CD14-positive monocyte (primary cell): ENCODE data around the gene SMC3. TPM values are rescaled to one million over a fixed set of nuclear protein-coding genes. Genes with fewer than 3 reads are reported as not detected.
"Not testable (repeated sequence)": the region's sequence is repeated elsewhere in the genome, so short reads cannot be mapped to it uniquely, and the experiment has no call there.

Source experiments
- DNase-seq, 3 donors: peaks; one replicate each; pipeline ENCODE4 v3.0.0-alpha.2; 2011 to 2022
- H2AFZ ChIP-seq: 2 replicates; pipeline ENCODE4 v1.6.0; 2012; ENCODE audit warnings: mild to moderate bottlenecking, low read depth, low read length, inconsistent platforms; ENCODE audit not compliant: insufficient read depth, poor library complexity, severe bottlenecking
- H3K27ac ChIP-seq, 2 donors: 1 replicate in 1 of 2; 2 replicates in 1 of 2; pipeline ENCODE4 v1.5.1; 2012 to 2013; ENCODE audit warnings: low read length in 2 of 2, control low read depth in 1 of 2, inconsistent platforms in 1 of 2, low read depth in 1 of 2, mild to moderate bottlenecking in 1 of 2
- H3K27me3 ChIP-seq, 2 donors: one replicate each; pipeline versions ENCODE4 v1.6.0 to v1.6.1; 2011 to 2013; ENCODE audit warnings: low read length in 2 of 2; ENCODE audit not compliant: control insufficient read depth in 2 of 2, insufficient read depth in 2 of 2
- H3K36me3 ChIP-seq, 2 donors: replicated peaks in 1 of 2; 1 replicate in 1 of 2; 2 replicates in 1 of 2; pipeline versions ENCODE4 v1.5.1 to v1.6.1; 2012 to 2013; ENCODE audit warnings: low read length in 2 of 2, control low read depth in 1 of 2, inconsistent platforms in 1 of 2, mild to moderate bottlenecking in 1 of 2; ENCODE audit not compliant: insufficient read depth in 2 of 2, control insufficient read depth in 1 of 2
- H3K4me1 ChIP-seq, 2 donors: 1 replicate in 1 of 2; 2 replicates in 1 of 2; pipeline versions ENCODE4 v1.5.1 to v1.6.1; 2012 to 2013; ENCODE audit warnings: low read length in 2 of 2, control low read depth in 1 of 2, inconsistent platforms in 1 of 2, mild to moderate bottlenecking in 1 of 2, moderate library complexity in 1 of 2; ENCODE audit not compliant: insufficient read depth in 2 of 2, control insufficient read depth in 1 of 2
- H3K4me2 ChIP-seq: replicated peaks from 2 replicates; pipeline ENCODE3; 2012; ENCODE audit warnings: low read length, moderate library complexity, mild to moderate bottlenecking; ENCODE audit not compliant: poor library complexity, severe bottlenecking; ENCODE audit errors: extremely low read depth
- H3K4me3 ChIP-seq, 3 experiments: fragments of 200-600 bp in 1 of 3; sonication (generic) in 1 of 3; replicated peaks in 1 of 3; 1 replicate in 2 of 3; 2 replicates in 1 of 3; pipeline ENCODE4 v1.5.1; 2011 to 2013; ENCODE audit warnings: low read length in 3 of 3, mild to moderate bottlenecking in 3 of 3, control low read depth in 2 of 3, low read depth in 2 of 3, inconsistent platforms in 1 of 3, moderate library complexity in 1 of 3
- H3K79me2 ChIP-seq: 2 replicates; pipeline ENCODE4 v1.6.0; 2012; ENCODE audit warnings: mild to moderate bottlenecking, control low read depth, inconsistent platforms, low read length, moderate library complexity; ENCODE audit not compliant: insufficient read depth
- H3K9ac ChIP-seq: 2 replicates; pipeline ENCODE4 v1.6.0; 2017; ENCODE audit warnings: low read length, mild to moderate bottlenecking; ENCODE audit not compliant: insufficient read depth, poor library complexity, severe bottlenecking
- H3K9me3 ChIP-seq, 2 donors: replicated peaks in 1 of 2; 1 replicate in 1 of 2; 2 replicates in 1 of 2; pipeline versions ENCODE4 v1.5.1 to v1.6.1; 2012 to 2013; ENCODE audit warnings: low read length in 2 of 2, control low read depth in 1 of 2; ENCODE audit not compliant: control insufficient read depth in 1 of 2, insufficient read depth in 1 of 2
- H4K20me1 ChIP-seq: 2 replicates; pipeline ENCODE4 v1.6.0; 2012; ENCODE audit warnings: mild to moderate bottlenecking, low read length, control low read depth, moderate library complexity; ENCODE audit not compliant: insufficient read depth
- H3K27ac Mint-ChIP-seq, 7 donors: one replicate each; pipeline ENCODE4 v1.8.0; 2020; ENCODE audit warnings: mild to moderate bottlenecking in 7 of 7, mixed read lengths in 7 of 7, moderate library complexity in 6 of 7, inconsistent platforms in 2 of 7
- H3K27me3 Mint-ChIP-seq, 3 donors: one replicate each; pipeline ENCODE4 v1.8.0; 2021 to 2022; ENCODE audit warnings: low read depth in 3 of 3, mild to moderate bottlenecking in 3 of 3, mixed read lengths in 3 of 3, moderate library complexity in 3 of 3, inconsistent platforms in 1 of 3
- H3K36me3 Mint-ChIP-seq, 2 donors: one replicate each; pipeline ENCODE4 v1.8.0; 2020; ENCODE audit warnings: mixed read lengths in 2 of 2, inconsistent platforms in 1 of 2, mild to moderate bottlenecking in 1 of 2
- H3K4me1 Mint-ChIP-seq: one replicate; pipeline ENCODE4 v1.8.0; 2020; ENCODE audit warnings: mild to moderate bottlenecking, mixed read lengths
- H3K4me3 Mint-ChIP-seq, 2 donors: one replicate each; pipeline ENCODE4 v1.8.0; 2020; ENCODE audit warnings: mild to moderate bottlenecking in 2 of 2, mixed read lengths in 2 of 2, moderate library complexity in 1 of 2
- H3K9me3 Mint-ChIP-seq, 7 donors: one replicate each; pipeline ENCODE4 v1.8.0; 2020 to 2022; ENCODE audit warnings: mixed read lengths in 7 of 7, mild to moderate bottlenecking in 6 of 7, moderate library complexity in 6 of 7, inconsistent platforms in 2 of 7
- WGBS: methylation state at CpG from one replicate; pipeline ENCODE4 v1.1.5; 2013; ENCODE audit warnings: missing lambda C conversion rate; ENCODE audit not compliant: insufficient coverage; 5-methylcytosine and 5-hydroxymethylcytosine counted together
- intact Hi-C, 2 donors: fragments of 100-400 bp; cut with micrococcal nuclease; formaldehyde crosslinking; loops; one replicate each; pipeline versions ENCODE4 v1.15.0 to v1.15.1; 2023
- polyA plus RNA-seq, 3 donors: library from polyadenylated mRNA; depleted of rRNA in 1 of 3; unstranded in 2 of 3; stranded (reverse) in 1 of 3; fragments of 300-500 nt in 2 of 3; fragments of >200 nt in 1 of 3; fragmentation: Illumina TruSeq in 2 of 3; gene quantifications; 1 replicate in 2 of 3; 2 replicates in 1 of 3; pipeline ENCODE4 v1.2.3, GENCODE V29; 2012 to 2021
- TF ChIP-seq, protein P1 (sequence below): fragments of 200-600 bp; IDR thresholded peaks from one replicate; pipeline ENCODE4 v1.8.0; 2022; ENCODE audit warnings: antibody characterized with exemption, mild to moderate bottlenecking

The SMC3 gene
- polyA plus RNA-seq, 3 donors: 5.0 to 33.9 (median 21.1) TPM

DNA sequence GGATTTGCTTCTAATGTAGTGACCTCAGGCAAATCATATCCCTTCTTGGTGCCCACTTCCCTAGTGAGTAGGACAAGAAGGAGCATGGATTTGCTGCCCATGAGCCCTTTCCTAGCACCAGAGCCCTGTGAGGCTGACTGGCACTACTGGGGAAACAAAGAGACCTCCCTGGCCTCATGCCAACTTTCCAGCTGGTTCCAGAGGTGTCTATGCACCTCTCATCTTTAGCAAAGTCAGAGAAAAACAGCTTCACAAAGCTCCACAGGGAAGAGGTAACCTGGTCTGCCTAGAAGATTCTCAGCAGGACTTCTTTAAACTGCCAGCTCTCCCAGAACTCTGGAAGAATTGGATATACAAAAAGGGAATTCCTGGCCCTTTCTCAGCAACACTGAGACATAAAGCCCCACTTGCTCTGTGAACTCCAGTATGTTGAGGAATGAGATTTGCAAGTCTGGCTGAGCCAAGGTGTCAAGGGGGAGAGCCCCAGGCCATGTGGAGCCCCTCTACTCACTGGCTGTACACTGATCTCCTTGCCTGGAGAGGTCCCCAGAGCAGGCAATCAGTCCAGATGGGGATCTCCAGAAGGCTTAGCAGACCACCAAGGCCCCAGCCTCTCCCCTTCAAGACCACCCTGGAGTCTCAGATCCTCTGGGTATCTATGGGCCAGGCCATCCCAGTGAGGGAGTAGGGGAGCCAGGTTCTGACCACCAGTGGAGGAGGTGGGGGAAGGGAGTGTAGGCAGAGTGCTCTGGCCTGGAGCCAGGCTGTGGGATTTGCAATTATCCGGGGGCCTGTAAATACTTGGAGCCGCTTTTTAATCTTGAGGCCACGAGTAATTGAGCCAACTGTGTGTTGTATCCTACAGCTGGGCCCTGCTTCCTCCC lies 52.3 kb downstream of the SMC3 start:
- TF ChIP-seq, protein P1, sequence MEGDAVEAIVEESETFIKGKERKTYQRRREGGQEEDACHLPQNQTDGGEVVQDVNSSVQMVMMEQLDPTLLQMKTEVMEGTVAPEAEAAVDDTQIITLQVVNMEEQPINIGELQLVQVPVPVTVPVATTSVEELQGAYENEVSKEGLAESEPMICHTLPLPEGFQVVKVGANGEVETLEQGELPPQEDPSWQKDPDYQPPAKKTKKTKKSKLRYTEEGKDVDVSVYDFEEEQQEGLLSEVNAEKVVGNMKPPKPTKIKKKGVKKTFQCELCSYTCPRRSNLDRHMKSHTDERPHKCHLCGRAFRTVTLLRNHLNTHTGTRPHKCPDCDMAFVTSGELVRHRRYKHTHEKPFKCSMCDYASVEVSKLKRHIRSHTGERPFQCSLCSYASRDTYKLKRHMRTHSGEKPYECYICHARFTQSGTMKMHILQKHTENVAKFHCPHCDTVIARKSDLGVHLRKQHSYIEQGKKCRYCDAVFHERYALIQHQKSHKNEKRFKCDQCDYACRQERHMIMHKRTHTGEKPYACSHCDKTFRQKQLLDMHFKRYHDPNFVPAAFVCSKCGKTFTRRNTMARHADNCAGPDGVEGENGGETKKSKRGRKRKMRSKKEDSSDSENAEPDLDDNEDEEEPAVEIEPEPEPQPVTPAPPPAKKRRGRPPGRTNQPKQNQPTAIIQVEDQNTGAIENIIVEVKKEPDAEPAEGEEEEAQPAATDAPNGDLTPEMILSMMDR: no peak
- Histone ChIP-seq H4K20me1 (no peaks in the 10 kb centered on the region), H3K4me2 (no peak overlapping the region), H3K4me1 (no peaks in the 10 kb centered on the region), H2AFZ (no peak overlapping the region), H3K36me3 (no peaks in the 10 kb centered on the region), H3K27me3 (no peaks in the 10 kb centered on the region), H3K4me3 (no peak overlapping the region), H3K9ac (no peak overlapping the region), H3K9me3 (no peaks in the 10 kb centered on the region), H3K79me2 (no peaks in the 10 kb centered on the region), H3K27ac (no peak overlapping the region)
- peaks cover 0 to 7% (median 3%) of the 10 kb centered on the region in 7 donors for H3K9me3 Mint-ChIP-seq
- no peak overlapping the region for H3K4me3 Mint-ChIP-seq
- DNase-seq: no peak
- WGBS: 84% methylated on average over 3 of the region's 3 CpGs
- H3K27ac Mint-ChIP-seq: no peak overlapping the region
- H3K4me1 Mint-ChIP-seq: no peaks in the 10 kb centered on the region
- H3K36me3 Mint-ChIP-seq: no peaks in the 10 kb centered on the region
- intact Hi-C loops: loop anchor here (10.0 kb wide), 1 partner anchor 975 kb away; no protein-coding TSS in a partner anchor
- H3K27me3 Mint-ChIP-seq: peaks cover 0 to 2% (median 1%) of the 10 kb centered on the region in 3 donors

DNA sequence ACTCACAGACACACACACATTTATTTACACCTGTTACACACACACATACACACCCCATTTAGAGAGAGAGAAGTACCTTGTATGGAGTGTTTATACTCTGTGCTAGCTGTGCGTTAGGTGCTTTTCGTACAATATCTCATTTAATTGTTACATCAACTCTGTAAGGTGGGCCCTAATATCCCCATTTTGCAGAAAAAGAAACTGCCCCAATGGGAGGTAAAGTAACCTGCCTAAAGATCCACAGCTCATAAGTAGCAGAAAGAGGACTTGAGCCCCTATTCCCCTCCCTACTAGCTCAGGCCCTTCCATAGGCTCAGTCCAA lies 52.9 kb downstream of the SMC3 start:
- Histone ChIP-seq H3K27ac (no peak overlapping the region), H2AFZ (no peak overlapping the region), H3K79me2 (no peaks in the 10 kb centered on the region), H3K27me3 (no peaks in the 10 kb centered on the region), H3K36me3 (no peaks in the 10 kb centered on the region), H4K20me1 (no peaks in the 10 kb centered on the region), H3K4me3 (no peak overlapping the region), H3K9ac (no peak overlapping the region), H3K4me1 (no peaks in the 10 kb centered on the region), H3K9me3 (no peaks in the 10 kb centered on the region), H3K4me2 (no peak overlapping the region)
- Mint-ChIP-seq H3K9me3 (peaks cover 0 to 7% (median 3%) of the 10 kb centered on the region in 7 donors), H3K27me3 (peaks cover 0 to 2% (median 1%) of the 10 kb centered on the region in 3 donors), H3K36me3 (no peaks in the 10 kb centered on the region), H3K4me1 (no peaks in the 10 kb centered on the region), H3K4me3 (no peak overlapping the region), H3K27ac (no peak overlapping the region)
- intact Hi-C loops: no loop called here
- TF ChIP-seq, protein P1: no peak
- WGBS: no CpG with 5 or more reads among the region's 2 CpGs
- no peak for DNase-seq

DNA sequence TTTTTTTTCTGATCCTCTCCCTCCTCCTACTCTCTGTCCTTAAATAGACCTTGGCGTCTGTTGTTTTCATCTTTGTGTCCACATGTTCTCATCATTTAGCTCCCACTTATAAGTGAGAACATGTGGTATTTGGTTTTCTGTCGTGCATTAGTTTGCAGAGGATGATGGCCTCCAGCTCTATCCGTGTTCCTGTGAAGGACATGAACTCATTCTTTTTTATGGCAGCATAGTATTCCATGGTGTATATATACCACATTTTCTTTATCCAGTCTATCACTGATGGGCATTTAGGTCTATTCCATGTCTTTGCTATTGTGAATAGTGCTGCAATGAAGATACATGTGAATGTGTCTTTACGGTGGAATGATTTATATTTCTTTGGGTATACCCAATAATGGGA lies 55.8 kb downstream of the SMC3 start:
- H3K4me1 ChIP-seq, H3K27me3 Mint-ChIP-seq, H3K4me1 Mint-ChIP-seq, H3K4me2 ChIP-seq, H3K9ac ChIP-seq, H2AFZ ChIP-seq, H3K9me3 ChIP-seq, H3K27ac ChIP-seq, H3K4me3 ChIP-seq, H3K36me3 ChIP-seq, H4K20me1 ChIP-seq, H3K79me2 ChIP-seq, H3K4me3 Mint-ChIP-seq, H3K27ac Mint-ChIP-seq, H3K27me3 ChIP-seq, intact Hi-C loops, H3K36me3 Mint-ChIP-seq, H3K9me3 Mint-ChIP-seq, DNase-seq: not testable (repeated sequence)
- WGBS: no CpG with 5 or more reads among the region's 4 CpGs
